Activated T-helper 2 cell treated with anti-CD3 and anti-CD28 coated beads, Interferon-gamma antibody, Interleukin-2, Interleukin-4, amounts not matched to agents 10 μg/mL and 5 μg/mL and 100 μg/mL, durations not matched to agents 14 hours and 24 hours and 36 hours (primary cell): ENCODE data around the gene TARS2. TPM values are rescaled to one million over a fixed set of nuclear protein-coding genes. Genes with fewer than 3 reads are reported as not detected.

Source experiments
- DNase-seq: peaks from one replicate; pipeline ENCODE4 v3.0.0; 2021; ENCODE audit warnings: low spot score
- H3K27ac Mint-ChIP-seq: one replicate; pipeline ENCODE4 v1.8.0; 2021; ENCODE audit warnings: mixed read lengths
- H3K27me3 Mint-ChIP-seq: one replicate; pipeline ENCODE4 v1.8.0; 2021; ENCODE audit warnings: low read depth, mixed read lengths
- H3K36me3 Mint-ChIP-seq: one replicate; pipeline ENCODE4 v1.8.0; 2021; ENCODE audit warnings: low read depth, mixed read lengths
- H3K4me1 Mint-ChIP-seq: one replicate; pipeline ENCODE4 v1.8.0; 2021; ENCODE audit warnings: low read depth, mixed read lengths
- H3K4me3 Mint-ChIP-seq: one replicate; pipeline ENCODE4 v1.8.0; 2021; ENCODE audit warnings: low read depth, mild to moderate bottlenecking, moderate library complexity, mixed read lengths
- H3K9me3 Mint-ChIP-seq: one replicate; pipeline ENCODE4 v1.8.0; 2021; ENCODE audit warnings: mixed read lengths
- intact Hi-C: fragments of 100-400 bp; cut with micrococcal nuclease; formaldehyde crosslinking; loops from one replicate; pipeline ENCODE4 v1.15.1; 2023
- total RNA-seq: library from RNA; stranded (reverse); gene quantifications from 2 replicates; pipeline ENCODE4 v1.2.3, GENCODE V29; 2022

Gene TARS2
- total RNA-seq, 1 donor from 2014 or later, result 69.8 TPM

- H3K4me1 Mint-ChIP-seq, result peaks cover 6% of the 10 kb centered on the region
- intact Hi-C loops, result loop anchor here (1.0 to 5.0 kb wide), 3 partner anchors 17 to 276 kb away; partner anchors contain the start of gene CA14
- no peak overlapping the region for H3K4me3 Mint-ChIP-seq
- H3K27me3 Mint-ChIP-seq, result no peaks in the 10 kb centered on the region
- H3K36me3 Mint-ChIP-seq, result no peaks in the 10 kb centered on the region
- DNase-seq, result no peak
- no peak overlapping the region for H3K27ac Mint-ChIP-seq
- H3K9me3 Mint-ChIP-seq, result no peaks in the 10 kb centered on the region
These were observed 45.6 kb downstream of the TARS2 start for GRCh38 chr1:150532860-150533259.

- H3K36me3 Mint-ChIP-seq, result no peaks in the 10 kb centered on the region
- H3K27ac Mint-ChIP-seq, result no peak overlapping the region
- H3K27me3 Mint-ChIP-seq, result no peaks in the 10 kb centered on the region
- no peaks in the 10 kb centered on the region for H3K9me3 Mint-ChIP-seq
- intact Hi-C loops, result loop anchor here (5.0 kb wide), 1 partner anchor 277 kb away; the partner anchor contains the start of gene CA14
- peaks cover 6% of the 10 kb centered on the region for H3K4me1 Mint-ChIP-seq
- no peak overlapping the region for H3K4me3 Mint-ChIP-seq
- no peak for DNase-seq
These were observed 46.8 kb downstream of the TARS2 start for GRCh38 chr1:150534002-150534401.

- DNase-seq, result no peak
- Mint-ChIP-seq H3K4me3 (no peak overlapping the region), H3K27ac (no peak overlapping the region), H3K27me3 (no peaks in the 10 kb centered on the region), H3K36me3 (no peaks in the 10 kb centered on the region), H3K9me3 (no peaks in the 10 kb centered on the region), H3K4me1 (peaks cover 5% of the 10 kb centered on the region)
- intact Hi-C loops, result no loop called here
These were observed 48.5 kb downstream of the TARS2 start for GRCh38 chr1:150535511-150536287.

GRCh38 chr1:150536836-150537731 is 49.9 kb downstream of the TARS2 start:
- H3K27me3 Mint-ChIP-seq, result no peaks in the 10 kb centered on the region
- H3K27ac Mint-ChIP-seq, result no peak overlapping the region
- no peaks in the 10 kb centered on the region for H3K36me3 Mint-ChIP-seq
- intact Hi-C loops, result no loop called here
- no peak overlapping the region for H3K4me3 Mint-ChIP-seq
- H3K4me1 Mint-ChIP-seq, result peaks cover 3% of the 10 kb centered on the region
- H3K9me3 Mint-ChIP-seq, result no peaks in the 10 kb centered on the region
- no peak for DNase-seq

- Mint-ChIP-seq H3K27ac (no peak overlapping the region), H3K4me1 (no peaks in the 10 kb centered on the region), H3K4me3 (no peak overlapping the region), H3K27me3 (peaks cover 4% of the 10 kb centered on the region), H3K36me3 (no peaks in the 10 kb centered on the region), H3K9me3 (no peaks in the 10 kb centered on the region)
- DNase-seq, result no peak
- intact Hi-C loops, result no loop called here
These were observed 50.8 kb downstream of the TARS2 start for GRCh38 chr1:150537732-150538684.

GRCh38 chr1:150543500-150544143 is 56.4 kb downstream of the TARS2 start:
- Mint-ChIP-seq H3K27me3 (peaks cover 15% of the 10 kb centered on the region), H3K4me3 (no peak overlapping the region), H3K36me3 (no peaks in the 10 kb centered on the region), H3K9me3 (no peaks in the 10 kb centered on the region), H3K4me1 (peaks cover 6% of the 10 kb centered on the region), H3K27ac (no peak overlapping the region)
- intact Hi-C loops, result no loop called here
- no peak for DNase-seq

GRCh38 chr1:150544204-150544603 is 57.0 kb downstream of the TARS2 start:
- intact Hi-C loops, result no loop called here

GRCh38 chr1:150545486-150546032 is 58.3 kb downstream of the TARS2 start:
- Mint-ChIP-seq H3K27me3 (peaks cover 20% of the 10 kb centered on the region), H3K27ac (no peak overlapping the region), H3K4me3 (no peak overlapping the region), H3K4me1 (peaks cover 6% of the 10 kb centered on the region), H3K36me3 (no peaks in the 10 kb centered on the region), H3K9me3 (no peaks in the 10 kb centered on the region)
- intact Hi-C loops, result no loop called here
- DNase-seq, result no peak

More at GRCh38 chr1:150544204-150544603, 57.0 kb downstream of the TARS2 start:
- Mint-ChIP-seq H3K27me3 (peaks cover 15% of the 10 kb centered on the region), H3K27ac (no peak overlapping the region), H3K36me3 (no peaks in the 10 kb centered on the region), H3K4me3 (no peak overlapping the region), H3K9me3 (no peaks in the 10 kb centered on the region), H3K4me1 (peaks cover 6% of the 10 kb centered on the region)
- DNase-seq, result no peak

GRCh38 chr1:150546294-150546937 is 59.2 kb downstream of the TARS2 start:
- Mint-ChIP-seq H3K9me3 (no peaks in the 10 kb centered on the region), H3K36me3 (no peaks in the 10 kb centered on the region), H3K4me1 (peaks cover 13% of the 10 kb centered on the region), H3K27ac (no peak overlapping the region), H3K4me3 (no peak overlapping the region), H3K27me3 (peaks cover 25% of the 10 kb centered on the region)
- intact Hi-C loops, result no loop called here
- no peak for DNase-seq

GRCh38 chr1:150548324-150548631 is 61.1 kb downstream of the TARS2 start:
- Mint-ChIP-seq H3K27ac (peak overlapping the region; percentile 14), H3K4me1 (peaks cover 26% of the 10 kb centered on the region), H3K27me3 (peaks cover 21% of the 10 kb centered on the region), H3K9me3 (no peaks in the 10 kb centered on the region), H3K36me3 (no peaks in the 10 kb centered on the region), H3K4me3 (peak overlapping the region; percentile 78)
- DNase-seq, result no peak
- intact Hi-C loops, result no loop called here

GRCh38 chr1:150548632-150549495 is 61.6 kb downstream of the TARS2 start, which contains the start of gene ADAMTSL4:
TSS of gene ADAMTSL4 (plus strand) at chr1:150549408. CDS start at chr1:150552289, 2,881 bp downstream.
- H3K27me3 Mint-ChIP-seq, result peaks cover 21% of the 10 kb centered on the region
- H3K4me1 Mint-ChIP-seq, result peaks cover 26% of the 10 kb centered on the region
- H3K4me3 Mint-ChIP-seq, result peak within 1 kb of the TSS; percentile 80
- H3K27ac Mint-ChIP-seq, result peak within 1 kb of the TSS; percentile 55
- H3K9me3 Mint-ChIP-seq, result no peaks in the 10 kb centered on the region
- H3K36me3 Mint-ChIP-seq, result no peaks in the 10 kb centered on the region
- DNase-seq, result no peak
- intact Hi-C loops, result no loop called here
